ENCODE results near the gene CATSPERD.
"Not testable (repeated sequence)": the region's sequence is repeated elsewhere in the genome, so short reads cannot be mapped to it uniquely, and the experiment has no call there.

The CATSPERD gene

GRCh38 chr19:5765220-5765619 lies 44.8 kb downstream of the CATSPERD start:
- H3K4me3 Mint-ChIP-seq, result no peak overlapping the region
- no peak for DNase-seq (ENCODE audit: low spot score in 2 of 2)
- no peak for ATAC-seq (ENCODE audit: low read depth)
- peaks cover 8% of the 10 kb centered on the region for H3K9me3 Mint-ChIP-seq
- H3K27me3 Mint-ChIP-seq, result peaks cover 10% of the 10 kb centered on the region
- H3K4me1 Mint-ChIP-seq, result no peaks in the 10 kb centered on the region
- H3K27ac Mint-ChIP-seq, result no peak overlapping the region
- no peaks in the 10 kb centered on the region for H3K36me3 Mint-ChIP-seq

GRCh38 chr19:5767949-5768348 lies 47.5 kb downstream of the CATSPERD start:
- Mint-ChIP-seq H3K4me3 (no peak overlapping the region), H3K9me3 (no peaks in the 10 kb centered on the region), H3K27me3 (peaks cover 5% of the 10 kb centered on the region), H3K27ac (no peak overlapping the region), H3K4me1 (no peaks in the 10 kb centered on the region), H3K36me3 (no peaks in the 10 kb centered on the region)
- ATAC-seq (ENCODE audit: low read depth) (no peak), DNase-seq (ENCODE audit: low spot score in 2 of 2) (no peak)

DNA sequence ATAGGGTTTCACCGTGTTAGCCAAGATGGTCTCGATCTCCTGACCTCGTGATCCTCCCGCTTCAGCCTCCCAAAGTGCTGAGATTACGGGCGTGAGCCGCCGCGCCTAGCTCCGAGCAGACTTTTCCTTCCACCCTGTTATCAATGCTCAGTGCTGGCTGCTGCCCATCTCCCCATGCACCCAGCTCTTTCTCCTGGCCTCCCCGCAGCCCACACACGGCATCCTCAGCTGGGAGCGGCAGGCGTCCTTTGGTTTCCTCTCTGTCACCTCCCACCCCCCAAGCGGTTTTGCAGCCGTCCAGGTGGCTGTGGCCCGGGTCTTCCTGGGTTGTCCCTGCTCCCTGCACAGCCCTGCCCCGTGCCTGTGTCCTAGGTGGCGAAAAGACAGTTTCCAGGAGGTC lies 52.0 kb downstream of the CATSPERD start:
- Mint-ChIP-seq H3K27me3 (peaks cover 5% of the 10 kb centered on the region), H3K36me3 (no peaks in the 10 kb centered on the region), H3K9me3 (no peaks in the 10 kb centered on the region), H3K27ac (no peak overlapping the region), H3K4me1 (no peaks in the 10 kb centered on the region), H3K4me3 (no peak overlapping the region)
- DNase-seq (ENCODE audit: low spot score in 2 of 2) (no peak), ATAC-seq (ENCODE audit: low read depth) (no peak)

DNA sequence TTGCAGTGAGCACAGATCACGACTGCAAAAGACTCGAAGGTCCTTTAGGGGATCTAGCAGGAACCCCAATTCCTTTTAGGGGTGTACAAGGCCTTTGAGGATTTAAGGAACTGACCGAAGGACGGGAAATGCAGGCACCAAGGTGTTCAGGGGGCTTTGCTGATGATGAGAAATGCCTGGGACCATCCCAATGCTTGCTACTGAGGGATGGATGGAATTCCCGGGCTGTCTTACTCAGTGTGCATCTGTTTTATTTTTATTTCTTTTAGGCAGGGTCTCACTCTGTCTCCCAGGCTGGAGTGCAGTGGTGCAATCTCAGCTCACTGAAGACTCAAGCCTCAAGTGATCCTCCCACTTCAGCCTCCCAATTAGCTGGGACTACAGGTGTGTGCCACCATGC lies 52.8 kb downstream of the CATSPERD start:
- Mint-ChIP-seq H3K36me3 (no peaks in the 10 kb centered on the region), H3K27me3 (peaks cover 3% of the 10 kb centered on the region), H3K4me1 (no peaks in the 10 kb centered on the region), H3K4me3 (no peak overlapping the region), H3K27ac (no peak overlapping the region), H3K9me3 (no peaks in the 10 kb centered on the region)
- DNase-seq (ENCODE audit: low spot score in 2 of 2), result no peak
- no peak for ATAC-seq (ENCODE audit: low read depth)

DNA sequence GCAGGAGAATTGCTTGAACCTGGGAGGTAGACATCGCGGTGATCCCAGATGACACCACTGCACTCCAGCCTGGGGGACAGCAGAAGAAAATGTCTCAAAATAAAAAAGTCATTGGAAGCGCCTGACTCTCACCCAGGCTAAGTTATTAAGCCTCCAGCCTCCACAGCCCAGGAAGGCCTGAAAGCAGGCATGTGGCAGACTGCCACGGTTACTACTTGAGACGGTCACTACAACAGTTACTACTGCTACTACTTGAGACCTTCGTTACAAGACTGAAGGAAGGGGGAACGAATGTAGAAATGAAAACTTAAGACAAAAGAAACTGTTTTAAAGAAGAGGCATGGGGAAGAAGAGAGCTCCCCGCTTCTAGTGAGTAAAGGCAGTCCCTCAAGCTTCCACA lies 54.5 kb downstream of the CATSPERD start:
- H3K36me3 Mint-ChIP-seq, result no peaks in the 10 kb centered on the region

DNA sequence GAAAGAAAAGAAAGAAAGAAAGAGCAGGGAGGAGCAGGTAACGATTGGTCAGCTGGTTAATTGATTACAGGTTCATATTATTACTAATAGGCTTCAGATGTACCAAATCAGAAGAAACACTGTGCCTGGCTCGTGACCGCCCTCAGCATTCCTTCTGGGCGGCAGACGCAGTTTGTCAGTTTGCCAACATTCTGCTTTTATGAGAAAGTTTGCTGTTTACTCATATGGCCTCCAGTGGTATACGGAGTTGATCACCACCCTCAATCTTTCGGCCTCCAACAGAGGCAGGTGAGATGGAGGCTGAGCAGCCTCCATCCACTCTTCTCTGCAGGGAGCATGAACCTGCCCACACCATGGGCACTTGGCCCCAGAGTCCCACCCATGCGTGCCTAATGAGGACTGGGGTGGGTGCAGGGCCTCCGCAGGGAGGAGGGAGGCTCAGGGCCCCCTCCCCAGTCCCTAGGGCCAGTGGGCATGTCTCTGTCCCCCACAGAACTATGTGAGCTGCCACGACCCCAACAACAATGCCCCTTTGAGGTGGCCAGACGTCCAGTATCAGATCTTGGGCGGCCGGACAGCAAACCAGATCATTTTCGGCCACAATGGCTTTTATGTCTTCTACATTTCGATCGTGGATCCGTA lies 55.4 kb downstream of the CATSPERD start:
- ATAC-seq (ENCODE audit: low read depth) (no peak), DNase-seq (ENCODE audit: low spot score in 2 of 2) (no peak)
- H3K4me1 Mint-ChIP-seq, result no peaks in the 10 kb centered on the region
- H3K27me3 Mint-ChIP-seq, result peaks cover 3% of the 10 kb centered on the region
- H3K4me3 Mint-ChIP-seq, result no peak overlapping the region
- H3K27ac Mint-ChIP-seq, result no peak overlapping the region
- H3K9me3 Mint-ChIP-seq, result no peaks in the 10 kb centered on the region
- H3K36me3 Mint-ChIP-seq, result no peaks in the 10 kb centered on the region

More for the DNA sequence above, 54.5 kb downstream of the CATSPERD start:
- Mint-ChIP-seq H3K4me3 (no peak overlapping the region), H3K4me1 (no peaks in the 10 kb centered on the region), H3K27ac (no peak overlapping the region), H3K9me3 (no peaks in the 10 kb centered on the region), H3K27me3 (peaks cover 3% of the 10 kb centered on the region)
- DNase-seq (ENCODE audit: low spot score in 2 of 2), result no peak
- no peak for ATAC-seq (ENCODE audit: low read depth)

- ATAC-seq (ENCODE audit: low read depth), result no peak
- no peaks in the 10 kb centered on the region for H3K9me3 Mint-ChIP-seq
- no peak overlapping the region for H3K4me3 Mint-ChIP-seq
- no peak overlapping the region for H3K27ac Mint-ChIP-seq
- H3K27me3 Mint-ChIP-seq, result peaks cover 2% of the 10 kb centered on the region
- H3K36me3 Mint-ChIP-seq, result no peaks in the 10 kb centered on the region
- no peaks in the 10 kb centered on the region for H3K4me1 Mint-ChIP-seq
- no peak for DNase-seq (ENCODE audit: low spot score in 2 of 2)
Measured at GRCh38 chr19:5778402-5778801, 58.0 kb downstream of the CATSPERD start.

- not testable (repeated sequence) for H3K4me3 Mint-ChIP-seq; DNase-seq (ENCODE audit: low spot score in 2 of 2); ATAC-seq (ENCODE audit: low read depth); H3K27ac Mint-ChIP-seq; H3K9me3 Mint-ChIP-seq; H3K36me3 Mint-ChIP-seq; H3K27me3 Mint-ChIP-seq; H3K4me1 Mint-ChIP-seq
Measured at GRCh38 chr19:5780916-5781315, 60.5 kb downstream of the CATSPERD start.

DNA sequence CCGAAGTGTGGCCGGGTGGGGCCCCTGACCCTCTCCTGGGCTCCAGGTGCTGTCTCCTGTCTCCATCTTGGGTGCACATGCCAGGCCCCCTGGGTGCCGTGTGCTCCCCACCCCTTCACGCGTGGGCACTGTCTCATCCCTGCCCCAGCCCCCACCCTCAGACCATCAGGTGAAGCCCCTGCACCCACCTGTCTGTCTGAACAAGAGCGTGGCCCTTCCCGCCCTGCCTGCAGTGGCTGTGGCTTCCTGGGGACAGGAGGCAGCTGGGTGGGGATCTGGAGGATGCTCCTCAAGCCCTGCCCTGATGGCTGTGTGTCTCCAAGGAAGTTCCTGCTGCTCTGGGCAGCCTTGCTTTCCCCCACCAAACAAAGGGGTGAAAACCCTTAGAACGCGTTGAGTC lies 61.9 kb downstream of the CATSPERD start:
- Mint-ChIP-seq H3K27ac (no peak overlapping the region), H3K36me3 (peaks cover 19% of the 10 kb centered on the region), H3K27me3 (no peaks in the 10 kb centered on the region), H3K9me3 (no peaks in the 10 kb centered on the region), H3K4me3 (no peak overlapping the region), H3K4me1 (no peaks in the 10 kb centered on the region)
- ATAC-seq (ENCODE audit: low read depth) (no peak), DNase-seq (ENCODE audit: low spot score in 2 of 2) (no peak)

DNA sequence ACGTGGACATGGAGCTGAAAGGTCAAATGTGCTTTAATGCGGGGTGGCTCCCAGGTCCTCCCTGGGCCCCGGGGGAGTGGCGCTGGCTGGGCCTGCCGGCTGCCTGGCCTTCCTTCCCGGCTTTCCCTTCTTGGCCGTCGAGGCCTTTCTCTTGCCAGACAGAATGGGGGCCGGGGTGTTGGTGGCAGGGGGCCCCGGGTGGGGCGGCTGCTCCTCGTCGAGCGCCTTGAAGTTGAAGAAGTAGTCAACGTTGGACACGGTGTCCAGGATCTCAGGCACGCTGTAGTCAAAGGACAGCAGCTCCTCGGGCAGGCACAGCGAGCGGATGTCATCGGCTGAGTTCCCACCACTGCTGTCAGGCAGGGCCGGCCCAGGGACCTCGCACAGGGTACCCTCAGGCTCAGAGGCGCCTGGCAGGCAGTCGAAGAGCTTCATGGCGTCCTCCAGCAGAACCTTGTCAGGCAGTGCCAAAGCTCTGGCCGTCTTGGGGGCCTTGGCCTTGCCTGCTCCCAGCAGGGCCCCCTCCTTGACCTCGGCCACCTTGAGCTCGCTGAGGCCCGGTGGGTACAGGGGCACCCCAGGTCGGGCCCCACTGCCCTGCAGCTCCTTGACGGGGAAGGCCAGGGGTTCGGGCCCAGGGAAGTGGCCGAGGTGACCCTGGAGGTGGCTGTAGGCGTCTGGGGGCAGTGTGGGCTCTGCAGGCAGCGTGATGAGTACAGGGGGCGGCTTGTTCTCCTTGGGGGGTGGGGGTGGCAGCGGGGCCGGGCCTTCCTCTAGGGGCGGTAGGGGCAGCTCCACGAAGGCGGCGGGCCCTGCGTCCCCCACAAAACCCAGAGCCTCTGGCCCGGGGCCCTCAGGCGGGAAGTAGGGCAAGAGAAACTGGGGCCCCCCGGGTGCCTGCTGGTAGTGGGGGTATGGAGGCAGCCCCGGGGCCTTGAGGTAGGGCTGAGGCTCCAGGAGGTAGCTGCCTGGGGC lies 62.8 kb downstream of the CATSPERD start:
- Mint-ChIP-seq H3K4me3 (no peak overlapping the region), H3K4me1 (no peaks in the 10 kb centered on the region)

DNA sequence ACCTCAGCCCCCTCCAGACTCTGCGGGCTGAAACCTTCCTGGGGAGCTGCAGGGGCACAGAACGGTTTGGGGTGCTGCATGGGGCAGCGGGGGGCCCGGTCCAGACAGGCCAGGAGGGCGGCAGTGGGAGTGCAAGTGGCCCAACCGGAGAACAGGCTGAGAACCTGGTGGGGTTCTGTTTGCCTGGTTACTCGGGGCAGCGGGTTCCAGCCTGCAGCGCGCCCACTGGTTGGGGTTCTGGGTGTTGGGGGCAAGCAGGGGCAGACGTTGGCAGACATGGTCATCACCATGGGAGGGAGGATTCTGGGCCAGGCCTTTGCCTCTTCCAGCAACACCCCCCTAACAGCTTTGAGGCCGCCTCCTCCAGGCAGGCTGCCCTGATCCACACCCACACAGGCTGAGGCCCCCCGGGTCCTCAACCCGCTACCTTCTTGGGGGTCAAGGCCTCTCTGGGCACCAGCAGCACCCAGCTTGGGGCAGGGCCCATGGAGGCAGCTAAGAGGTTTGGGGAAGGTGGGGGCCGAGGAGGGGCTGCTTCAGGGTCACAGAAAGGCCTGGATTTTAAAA lies 64.2 kb downstream of the CATSPERD start, which contains the start of gene PRR22:
Gene PRR22 (minus strand): TSS at position 166 of the 567 bp plus-strand sequence. CDS start 86 bp downstream, at position 80.
- Mint-ChIP-seq H3K27me3 (no peaks in the 10 kb centered on the region), H3K4me1 (no peaks in the 10 kb centered on the region), H3K4me3 (no peak within 1 kb of the TSS), H3K27ac (no peak within 1 kb of the TSS), H3K36me3 (peaks cover 26% of the 10 kb centered on the region), H3K9me3 (no peaks in the 10 kb centered on the region)
- DNase-seq (ENCODE audit: low spot score in 2 of 2) (no peak), ATAC-seq (ENCODE audit: low read depth) (no peak)

More for the DNA sequence above, 62.8 kb downstream of the CATSPERD start:
- Mint-ChIP-seq H3K27me3 (no peaks in the 10 kb centered on the region), H3K36me3 (peaks cover 19% of the 10 kb centered on the region), H3K27ac (no peak overlapping the region), H3K9me3 (no peaks in the 10 kb centered on the region)
- DNase-seq (ENCODE audit: low spot score in 2 of 2), result no peak
- no peak for ATAC-seq (ENCODE audit: low read depth)

DNA sequence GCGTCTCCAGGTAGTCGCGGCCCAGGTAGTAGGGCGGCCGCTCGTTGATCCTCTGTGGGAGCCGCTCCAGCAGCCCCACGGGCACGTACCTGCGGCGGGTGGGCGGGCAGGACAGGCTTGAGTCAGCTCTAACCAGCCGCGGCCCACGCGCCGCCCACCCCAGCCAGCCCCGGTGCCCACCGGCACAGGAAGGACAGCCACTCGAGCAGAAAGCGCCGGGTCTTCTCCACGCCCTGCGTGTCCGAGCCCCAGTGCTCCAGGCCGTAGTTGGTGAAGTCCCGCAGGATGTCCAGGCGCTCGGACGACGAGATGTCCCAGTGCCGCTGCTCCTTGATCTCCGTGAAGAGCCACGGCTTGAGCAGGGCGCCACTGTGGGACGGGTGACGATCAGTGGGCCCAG lies 65.0 kb downstream of the CATSPERD start:
- H3K9me3 Mint-ChIP-seq, result no peaks in the 10 kb centered on the region
- no peaks in the 10 kb centered on the region for H3K27me3 Mint-ChIP-seq
- peaks cover 30% of the 10 kb centered on the region for H3K36me3 Mint-ChIP-seq
- ATAC-seq (ENCODE audit: low read depth) (no peak), DNase-seq (ENCODE audit: low spot score in 2 of 2) (no peak)
- no peak overlapping the region for H3K4me3 Mint-ChIP-seq
- H3K4me1 Mint-ChIP-seq, result peaks cover 4% of the 10 kb centered on the region
- no peak overlapping the region for H3K27ac Mint-ChIP-seq

- DNase-seq (ENCODE audit: low spot score in 2 of 2), result no peak
- ATAC-seq (ENCODE audit: low read depth), result no peak
- H3K4me3 Mint-ChIP-seq, result no peak overlapping the region
- peaks cover 31% of the 10 kb centered on the region for H3K36me3 Mint-ChIP-seq
- peaks cover 8% of the 10 kb centered on the region for H3K4me1 Mint-ChIP-seq
- no peaks in the 10 kb centered on the region for H3K27me3 Mint-ChIP-seq
- H3K9me3 Mint-ChIP-seq, result peaks cover 1% of the 10 kb centered on the region
- H3K27ac Mint-ChIP-seq, result no peak overlapping the region
Measured at GRCh38 chr19:5786593-5787408, 66.4 kb downstream of the CATSPERD start.
